Loucy (cell line): ENCODE results near the gene APCDD1.

Experiments
- H2AFZ ChIP-seq: fragments of 200-600 bp; sonication (generic); 2 replicates; pipeline ENCODE4 v1.6.0; 2016; ENCODE audit warnings: antibody characterized with exemption, mild to moderate bottlenecking, low read length, moderate library complexity
- H3F3A ChIP-seq: fragments of 200-600 bp; 2 replicates; pipeline ENCODE4 v1.6.0; 2016; ENCODE audit warnings: antibody characterized with exemption, low read depth, mild to moderate bottlenecking
- H3K27me3 ChIP-seq: fragments of 200-600 bp; sonication (generic); 2 replicates; pipeline ENCODE4 v1.6.1; 2014; ENCODE audit warnings: low read length, mild to moderate bottlenecking; ENCODE audit not compliant: insufficient read depth, poor library complexity, severe bottlenecking
- H3K36me3 ChIP-seq: fragments of 200-600 bp; sonication (generic); 2 replicates; pipeline ENCODE4 v1.6.1; 2016; ENCODE audit warnings: low read length; ENCODE audit not compliant: insufficient read depth
- H3K4me1 ChIP-seq: fragments of 200-600 bp; sonication (generic); 2 replicates; pipeline ENCODE4 v1.5.1; 2014; ENCODE audit warnings: low read length, mild to moderate bottlenecking; ENCODE audit not compliant: insufficient read depth, poor library complexity, severe bottlenecking
- H3K4me2 ChIP-seq: fragments of 200-600 bp; sonication (generic); 2 replicates; pipeline ENCODE4 v1.6.0; 2014; ENCODE audit warnings: antibody characterized with exemption, low read length, low read depth, mild to moderate bottlenecking; ENCODE audit not compliant: poor library complexity, severe bottlenecking
- H3K4me3 ChIP-seq: fragments of 200-600 bp; sonication (generic); 2 replicates; pipeline ENCODE4 v1.5.1; 2014; ENCODE audit warnings: low read length, mild to moderate bottlenecking, mixed read lengths; ENCODE audit not compliant: poor library complexity, severe bottlenecking
- H3K79me2 ChIP-seq: fragments of 200-600 bp; sonication (generic); 2 replicates; pipeline ENCODE4 v1.6.1; 2014; ENCODE audit warnings: low read length; ENCODE audit not compliant: insufficient read depth
- H3K9ac ChIP-seq: fragments of 200-600 bp; sonication (generic); 2 replicates; pipeline ENCODE4 v1.6.0; 2014; ENCODE audit warnings: mild to moderate bottlenecking, low read depth, low read length, moderate library complexity; ENCODE audit not compliant: poor library complexity, severe bottlenecking
- H3K9me2 ChIP-seq: fragments of 200-600 bp; sonication (generic); replicated peaks from 2 replicates; pipeline ENCODE4 v1.6.1; 2016; ENCODE audit warnings: low read depth, low read length, mixed read lengths
- H3K9me3 ChIP-seq: fragments of 200-600 bp; sonication (generic); 2 replicates; pipeline ENCODE4 v1.6.1; 2014; ENCODE audit warnings: mild to moderate bottlenecking, antibody characterized with exemption, low read length, low read depth; ENCODE audit not compliant: insufficient read depth
- H4K20me1 ChIP-seq: fragments of 200-600 bp; sonication (generic); 2 replicates; pipeline ENCODE4 v1.6.0; 2014; ENCODE audit warnings: antibody characterized with exemption, low read length, mild to moderate bottlenecking; ENCODE audit not compliant: insufficient read depth, poor library complexity, severe bottlenecking
- EZH2phosphoT487 ChIP-seq: fragments of 200-600 bp; IDR thresholded peaks from 2 replicates; pipeline ENCODE4 v1.6.1; 2018; ENCODE audit warnings: antibody characterized with exemption, mild to moderate bottlenecking, moderate library complexity, borderline replicate concordance
- TF ChIP-seq, protein P1 (sequence below): fragments of 200-600 bp; sonication (generic); conservative IDR thresholded peaks from 2 replicates; pipeline ENCODE4 v1.5.1; 2014; ENCODE audit warnings: mild to moderate bottlenecking, antibody characterized with exemption, low read length

APCDD1 gene

DNA sequence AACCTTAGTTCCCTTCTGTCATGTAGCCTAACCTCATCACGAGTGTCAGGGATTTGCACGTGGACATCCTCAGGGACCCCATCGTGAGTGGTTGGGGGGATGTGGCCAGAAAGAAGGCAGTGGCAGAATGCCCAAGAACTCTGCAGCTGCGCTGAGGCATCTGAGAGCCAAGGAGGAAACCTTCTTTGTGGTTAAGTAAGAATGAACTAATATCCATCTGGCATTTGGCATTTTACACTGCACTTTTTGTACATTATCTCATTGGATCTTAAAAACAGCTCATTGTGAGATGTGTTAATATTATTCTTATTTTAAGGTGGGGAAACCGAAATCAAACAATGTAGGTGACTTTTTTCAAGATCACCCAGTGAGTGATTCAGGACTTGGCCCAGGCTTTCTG lies 32.6 kb upstream of the APCDD1 start:
- Histone ChIP-seq H3F3A (no peaks in the 10 kb centered on the region), H3K9me2 (no peaks in the 10 kb centered on the region), H3K4me1 (no peaks in the 10 kb centered on the region), H3K4me2 (no peak overlapping the region), H4K20me1 (no peaks in the 10 kb centered on the region), H3K9me3 (no peaks in the 10 kb centered on the region), H3K36me3 (no peaks in the 10 kb centered on the region), H3K79me2 (no peaks in the 10 kb centered on the region), H2AFZ (no peak overlapping the region), H3K27me3 (no peaks in the 10 kb centered on the region), H3K9ac (no peak overlapping the region), H3K4me3 (no peak overlapping the region)
- TF ChIP-seq EZH2phosphoT487 = no peak
- TF ChIP-seq, protein P1, sequence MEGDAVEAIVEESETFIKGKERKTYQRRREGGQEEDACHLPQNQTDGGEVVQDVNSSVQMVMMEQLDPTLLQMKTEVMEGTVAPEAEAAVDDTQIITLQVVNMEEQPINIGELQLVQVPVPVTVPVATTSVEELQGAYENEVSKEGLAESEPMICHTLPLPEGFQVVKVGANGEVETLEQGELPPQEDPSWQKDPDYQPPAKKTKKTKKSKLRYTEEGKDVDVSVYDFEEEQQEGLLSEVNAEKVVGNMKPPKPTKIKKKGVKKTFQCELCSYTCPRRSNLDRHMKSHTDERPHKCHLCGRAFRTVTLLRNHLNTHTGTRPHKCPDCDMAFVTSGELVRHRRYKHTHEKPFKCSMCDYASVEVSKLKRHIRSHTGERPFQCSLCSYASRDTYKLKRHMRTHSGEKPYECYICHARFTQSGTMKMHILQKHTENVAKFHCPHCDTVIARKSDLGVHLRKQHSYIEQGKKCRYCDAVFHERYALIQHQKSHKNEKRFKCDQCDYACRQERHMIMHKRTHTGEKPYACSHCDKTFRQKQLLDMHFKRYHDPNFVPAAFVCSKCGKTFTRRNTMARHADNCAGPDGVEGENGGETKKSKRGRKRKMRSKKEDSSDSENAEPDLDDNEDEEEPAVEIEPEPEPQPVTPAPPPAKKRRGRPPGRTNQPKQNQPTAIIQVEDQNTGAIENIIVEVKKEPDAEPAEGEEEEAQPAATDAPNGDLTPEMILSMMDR = no peak

DNA sequence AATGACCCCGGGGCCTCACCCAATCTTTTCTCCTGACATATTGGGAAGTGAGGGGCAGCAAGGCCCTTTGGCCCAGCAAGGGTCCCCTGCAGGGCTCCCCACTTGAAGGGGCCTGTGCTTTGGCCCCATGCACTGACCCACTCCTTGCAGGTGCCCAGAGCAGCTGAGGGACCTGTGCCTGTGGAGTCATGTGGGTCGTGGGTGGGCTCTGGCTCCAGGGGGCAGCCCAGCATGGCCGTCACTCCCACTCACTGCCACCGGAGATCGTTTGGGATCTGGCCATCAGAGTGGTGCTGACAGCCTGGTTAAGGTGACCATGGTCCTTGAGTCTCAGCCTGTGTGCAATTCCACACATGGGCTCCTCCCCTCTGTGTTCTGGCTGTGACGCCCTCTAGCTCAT lies 31.7 kb upstream of the APCDD1 start:
- H3K4me1 ChIP-seq = no peaks in the 10 kb centered on the region
- no peaks in the 10 kb centered on the region for H3F3A ChIP-seq
- no peak overlapping the region for H3K4me2 ChIP-seq
- no peaks in the 10 kb centered on the region for H3K9me3 ChIP-seq
- H3K79me2 ChIP-seq = no peaks in the 10 kb centered on the region
- no peaks in the 10 kb centered on the region for H3K27me3 ChIP-seq
- H2AFZ ChIP-seq = no peak overlapping the region
- H3K36me3 ChIP-seq = no peaks in the 10 kb centered on the region
- H3K9ac ChIP-seq = no peak overlapping the region
- no peaks in the 10 kb centered on the region for H4K20me1 ChIP-seq
- H3K4me3 ChIP-seq = no peak overlapping the region
- H3K9me2 ChIP-seq = no peaks in the 10 kb centered on the region
- TF ChIP-seq EZH2phosphoT487 = no peak
- TF ChIP-seq, protein P1 = no peak

DNA sequence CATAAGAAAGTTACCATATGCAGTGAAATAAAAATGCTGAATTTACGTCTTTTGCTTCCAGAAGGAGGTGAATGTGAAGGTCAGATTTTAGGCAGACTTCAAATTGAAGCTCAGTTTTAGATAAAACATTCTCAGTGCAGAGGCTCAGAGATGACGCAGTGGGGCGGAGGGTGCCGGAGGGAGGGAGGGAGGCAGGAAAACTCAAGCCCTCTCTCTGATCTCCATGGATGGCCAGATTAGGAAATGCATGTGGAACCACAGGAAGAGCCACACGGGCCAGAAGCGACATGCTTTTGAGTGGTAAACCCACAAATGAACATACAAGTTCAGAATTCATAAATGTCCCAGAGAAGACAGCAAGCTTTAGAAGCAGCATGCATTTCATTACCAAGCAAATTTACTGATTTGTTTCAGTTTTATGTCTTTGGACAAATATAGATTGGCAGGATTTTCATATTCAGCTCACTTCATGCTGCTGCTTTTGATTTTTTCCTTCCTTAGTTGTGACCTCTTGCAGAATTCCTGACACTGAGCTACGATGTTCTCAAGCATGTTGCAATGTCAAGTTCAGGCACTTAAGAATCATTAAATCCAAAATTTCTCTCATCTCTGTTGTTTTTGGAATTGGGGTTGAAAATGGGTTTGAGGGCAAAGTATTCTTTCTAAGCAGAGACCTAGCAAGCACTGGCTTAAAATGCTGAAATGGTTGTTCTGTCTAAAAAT lies 29.7 kb upstream of the APCDD1 start:
- TF ChIP-seq EZH2phosphoT487 = no peak
- TF ChIP-seq, protein P1 = no peak
- Histone ChIP-seq H3K9me3 (no peaks in the 10 kb centered on the region), H3K4me1 (no peaks in the 10 kb centered on the region), H4K20me1 (no peaks in the 10 kb centered on the region), H3K4me3 (no peak overlapping the region), H3K27me3 (no peaks in the 10 kb centered on the region), H2AFZ (no peak overlapping the region), H3K36me3 (no peaks in the 10 kb centered on the region), H3F3A (no peaks in the 10 kb centered on the region), H3K9ac (no peak overlapping the region), H3K4me2 (no peak overlapping the region), H3K9me2 (no peaks in the 10 kb centered on the region), H3K79me2 (no peaks in the 10 kb centered on the region)
